H9 (cell line): ENCODE results near the gene TBC1D22A. TPM values are rescaled to one million over a fixed set of nuclear protein-coding genes. Genes with fewer than 3 reads are reported as not detected.
A peak's percentile ranks its signal among the peaks of the same experiment; 100 is the strongest.
"Not testable (repeated sequence)": the region's sequence is repeated elsewhere in the genome, so short reads cannot be mapped to it uniquely, and the experiment has no call there.

Experiments used
- DNase-seq: peaks from one replicate; pipeline ENCODE4 v3.0.0-alpha.2; 2017
- H2AFZ ChIP-seq: one replicate; pipeline ENCODE4 v1.6.1; 2013; ENCODE audit warnings: mild to moderate bottlenecking, low read length, control low read depth, moderate library complexity
- H2AK5ac ChIP-seq: 2 replicates; pipeline ENCODE4 v1.6.1; 2013; ENCODE audit warnings: low read length, control low read depth, mixed read lengths; ENCODE audit not compliant: insufficient read length
- H2BK120ac ChIP-seq: one replicate; pipeline ENCODE4 v1.6.1; 2013; ENCODE audit warnings: low read depth, mild to moderate bottlenecking, low read length, control low read depth, inconsistent platforms; ENCODE audit not compliant: poor library complexity, severe bottlenecking
- H2BK12ac ChIP-seq: 2 replicates; pipeline ENCODE4 v1.6.1; 2013; ENCODE audit warnings: low read length, control low read depth, mixed read lengths, low read depth; ENCODE audit not compliant: insufficient read length
- H2BK15ac ChIP-seq: 2 replicates; pipeline ENCODE4 v1.6.1; 2013; ENCODE audit warnings: low read depth, low read length, control low read depth
- H2BK20ac ChIP-seq: one replicate; pipeline ENCODE4 v1.6.1; 2013; ENCODE audit warnings: low read depth, mild to moderate bottlenecking, low read length, control low read depth, inconsistent platforms; ENCODE audit not compliant: poor library complexity, severe bottlenecking
- H2BK5ac ChIP-seq: 2 replicates; pipeline ENCODE4 v1.6.1; 2013; ENCODE audit warnings: low read length, control low read depth, mixed read lengths; ENCODE audit not compliant: insufficient read length
- H3K14ac ChIP-seq: 2 replicates; pipeline ENCODE4 v1.6.1; 2013; ENCODE audit warnings: low read length, control low read depth; ENCODE audit not compliant: insufficient read depth
- H3K18ac ChIP-seq: 2 replicates; pipeline ENCODE4 v1.6.1; 2013; ENCODE audit warnings: low read depth, mild to moderate bottlenecking, mixed read lengths, low read length, control low read depth; ENCODE audit not compliant: insufficient read length
- H3K23ac ChIP-seq: 2 replicates; pipeline ENCODE4 v1.6.1; 2013; ENCODE audit warnings: low read length, control low read depth, mixed read lengths, low read depth; ENCODE audit not compliant: insufficient read length
- H3K23me2 ChIP-seq: 2 replicates; pipeline ENCODE4 v1.6.1; 2013; ENCODE audit warnings: low read depth, mild to moderate bottlenecking, mixed read lengths, low read length, control low read depth; ENCODE audit not compliant: insufficient read length, poor library complexity, severe bottlenecking
- H3K27ac ChIP-seq: 2 replicates; pipeline ENCODE4 v1.5.1; 2013; ENCODE audit warnings: low read length, control low read depth, mixed read lengths, low read depth; ENCODE audit not compliant: insufficient read length
- H3K27me3 ChIP-seq: 2 replicates; pipeline ENCODE4 v1.6.1; 2013; ENCODE audit warnings: low read length, control low read depth, inconsistent platforms; ENCODE audit not compliant: insufficient read depth
- H3K4ac ChIP-seq: 2 replicates; pipeline ENCODE4 v1.6.1; 2013; ENCODE audit warnings: low read depth, mild to moderate bottlenecking, control low read depth, inconsistent platforms, low read length, moderate library complexity
- H3K4me1 ChIP-seq: 2 replicates; pipeline ENCODE4 v1.6.1; 2013; ENCODE audit warnings: low read length, control low read depth, inconsistent platforms; ENCODE audit not compliant: insufficient read depth
- H3K4me2 ChIP-seq: 2 replicates; pipeline ENCODE4 v1.6.1; 2013; ENCODE audit warnings: low read length, control low read depth, mixed read lengths; ENCODE audit not compliant: insufficient read length, insufficient read depth
- H3K56ac ChIP-seq: 2 replicates; pipeline ENCODE4 v1.6.1; 2013; ENCODE audit warnings: low read depth, mild to moderate bottlenecking, mixed read lengths, low read length, control low read depth; ENCODE audit not compliant: insufficient read length
- H3K79me1 ChIP-seq: 2 replicates; pipeline ENCODE4 v1.6.1; 2013; ENCODE audit warnings: low read depth, mild to moderate bottlenecking, moderate library complexity, low read length, control low read depth, inconsistent platforms; ENCODE audit not compliant: insufficient read depth, poor library complexity, severe bottlenecking
- H3K79me2 ChIP-seq: 2 replicates; pipeline ENCODE4 v1.6.1; 2013; ENCODE audit warnings: low read length, control low read depth, inconsistent platforms; ENCODE audit not compliant: insufficient read depth
- H3K9ac ChIP-seq: 2 replicates; pipeline ENCODE4 v1.6.1; 2013; ENCODE audit warnings: low read length, control low read depth, mixed read lengths; ENCODE audit not compliant: insufficient read length; ENCODE audit errors: extremely low read depth
- H3K9me3 ChIP-seq: one replicate; pipeline ENCODE4 v1.6.1; 2013; ENCODE audit warnings: low read depth, low read length, inconsistent platforms; ENCODE audit not compliant: control insufficient read depth
- H3T11ph ChIP-seq: one replicate; pipeline ENCODE4 v1.6.1; 2013; ENCODE audit warnings: mild to moderate bottlenecking, low read length, control low read depth, inconsistent platforms
- H4K20me1 ChIP-seq: one replicate; pipeline ENCODE4 v1.6.1; 2013; ENCODE audit not compliant: control insufficient read depth, insufficient read length, insufficient read depth
- H4K5ac ChIP-seq: 2 replicates; pipeline ENCODE4 v1.6.1; 2013; ENCODE audit warnings: low read depth, mild to moderate bottlenecking, mixed read lengths, low read length, control low read depth; ENCODE audit not compliant: insufficient read length
- H4K8ac ChIP-seq: replicated peaks from 2 replicates; pipeline ENCODE4 v1.6.1; 2013; ENCODE audit warnings: low read length, control low read depth, mixed read lengths, low read depth; ENCODE audit not compliant: insufficient read length
- H4K91ac ChIP-seq: 2 replicates; pipeline ENCODE4 v1.6.1; 2013; ENCODE audit warnings: low read depth, mild to moderate bottlenecking, moderate library complexity, mixed read lengths, low read length, control low read depth; ENCODE audit not compliant: insufficient read length
- H3K27ac Mint-ChIP-seq, 3 experiments: 2 replicates in 2 of 3; 3 replicates in 1 of 3; pipeline ENCODE4 v1.8.0; 2020 to 2021; ENCODE audit warnings: mixed read lengths in 3 of 3, mild to moderate bottlenecking in 1 of 3, moderate library complexity in 1 of 3
- H3K27me3 Mint-ChIP-seq: 2 replicates; pipeline ENCODE4 v1.8.0; 2021; ENCODE audit warnings: low read depth, mild to moderate bottlenecking, moderate library complexity, mixed read lengths
- H3K36me3 Mint-ChIP-seq, 3 experiments: 2 replicates in 2 of 3; 3 replicates in 1 of 3; pipeline ENCODE4 v1.8.0; 2020 to 2021; ENCODE audit warnings: low read depth in 3 of 3, mixed read lengths in 3 of 3; ENCODE audit not compliant: insufficient read depth in 1 of 3
- H3K4me1 Mint-ChIP-seq, 2 experiments: 2 replicates each; pipeline ENCODE4 v1.8.0; 2020; ENCODE audit warnings: mixed read lengths in 2 of 2
- H3K4me3 Mint-ChIP-seq, 2 experiments: 2 replicates in 1 of 2; 3 replicates in 1 of 2; pipeline ENCODE4 v1.8.0; 2020 to 2021; ENCODE audit warnings: mild to moderate bottlenecking in 2 of 2, mixed read lengths in 2 of 2, moderate library complexity in 1 of 2
- H3K9me3 Mint-ChIP-seq, 2 experiments: 2 replicates in 1 of 2; 3 replicates in 1 of 2; pipeline ENCODE4 v1.8.0; 2020; ENCODE audit warnings: mild to moderate bottlenecking in 2 of 2, mixed read lengths in 2 of 2, moderate library complexity in 1 of 2
- CTCF ChIP-seq: fragments of 200-600 bp; sonication (generic); conservative IDR thresholded peaks from 3 replicates; pipeline ENCODE4 v1.8.0; 2021; ENCODE audit warnings: antibody characterized with exemption, mild to moderate bottlenecking
- WGBS: extraction: QIAGEN DNeasy Blood & Tissue Kit; methylation state at CpG from one replicate; pipeline ENCODE4 v1.1.7; 2013; ENCODE audit warnings: missing lambda C conversion rate, low lambda C conversion rate, mixed read lengths; ENCODE audit not compliant: insufficient read length; ENCODE audit errors: extremely low coverage; 5-methylcytosine and 5-hydroxymethylcytosine counted together
- total RNA-seq: library from RNA; stranded (reverse); gene quantifications from 2 replicates; pipeline ENCODE4 v1.2.1, GENCODE V29; 2021

Gene TBC1D22A
- total RNA-seq, 1 experiment from 2014 or later: 20.8 TPM

GRCh38 chr22:46781291-46781690 lies 18.8 kb downstream of the TBC1D22A start:
- Histone ChIP-seq H2BK5ac (no peak overlapping the region), H3K23ac (no peak overlapping the region), H3K4me2 (no peak overlapping the region), H3K4me1 (no peaks in the 10 kb centered on the region), H4K5ac (no peak overlapping the region), H4K91ac (no peak overlapping the region), H2AFZ (no peak overlapping the region), H4K8ac (no peak overlapping the region), H2AK5ac (no peak overlapping the region), H3K14ac (no peak overlapping the region), H3K79me2 (peaks cover 5% of the 10 kb centered on the region; the same call in 1 of the 2 replicates), H2BK15ac (no peak overlapping the region), H3K27me3 (no peaks in the 10 kb centered on the region), H2BK120ac (no peak overlapping the region), H3K27ac (no peak overlapping the region), H3K56ac (no peak overlapping the region), H3K4ac (no peak overlapping the region), H4K20me1 (no peaks in the 10 kb centered on the region), H3K79me1 (peaks cover 6% of the 10 kb centered on the region), H3K18ac (no peak overlapping the region), H3T11ph (no peak overlapping the region), H2BK20ac (no peak overlapping the region), H2BK12ac (no peak overlapping the region), H3K23me2 (no peaks in the 10 kb centered on the region), H3K9ac (no peak overlapping the region), H3K9me3 (no peaks in the 10 kb centered on the region)
- H3K4me3 Mint-ChIP-seq: no peak overlapping the region
- H3K36me3 Mint-ChIP-seq: no peaks in the 10 kb centered on the region; a peak in 2 of 7 replicates
- no peak for TF ChIP-seq CTCF
- no peaks in the 10 kb centered on the region for H3K27me3 Mint-ChIP-seq
- DNase-seq: no peak
- WGBS: no CpG with 5 or more reads among the region's 9 CpGs
- H3K4me1 Mint-ChIP-seq: peaks cover 6 to 12% of the 10 kb centered on the region in 2 experiments; a peak in 3 of 4 replicates
- no peaks in the 10 kb centered on the region for H3K9me3 Mint-ChIP-seq
- peak overlapping the region in 1 of 3 experiments; percentile 86; a peak in 1 of 7 replicates for H3K27ac Mint-ChIP-seq

- H3T11ph ChIP-seq, H3K27ac Mint-ChIP-seq, H2BK20ac ChIP-seq, H3K9me3 Mint-ChIP-seq, H3K27me3 ChIP-seq, H4K91ac ChIP-seq, H4K5ac ChIP-seq, H3K14ac ChIP-seq, H2BK120ac ChIP-seq, H2BK12ac ChIP-seq, H3K9ac ChIP-seq, H3K23ac ChIP-seq, H3K79me2 ChIP-seq, H2BK5ac ChIP-seq, H2BK15ac ChIP-seq, H3K18ac ChIP-seq, H3K79me1 ChIP-seq, H3K36me3 Mint-ChIP-seq, H4K8ac ChIP-seq, H3K23me2 ChIP-seq, H3K4me1 ChIP-seq, H3K9me3 ChIP-seq, DNase-seq, H4K20me1 ChIP-seq, H3K56ac ChIP-seq, H3K4ac ChIP-seq, H3K4me3 Mint-ChIP-seq, H3K27me3 Mint-ChIP-seq, H3K4me1 Mint-ChIP-seq, H3K27ac ChIP-seq, H3K4me2 ChIP-seq, H2AK5ac ChIP-seq, H2AFZ ChIP-seq: not testable (repeated sequence)
- no CpG with 5 or more reads among the region's 10 CpGs for WGBS
Measured at GRCh38 chr22:46782200-46782599, 19.8 kb downstream of the TBC1D22A start.
